HepG2 (cell line): ENCODE results near the gene EGFR. TPM values are rescaled to one million over a fixed set of nuclear protein-coding genes. Genes with fewer than 3 reads are reported as not detected.

ENCODE experiments used
- CHCHD3 ChIP-seq: sonication (generic); formaldehyde crosslinking; IDR thresholded peaks from 2 replicates; pipeline ENCODE4 v1.8.0; 2022; ENCODE audit warnings: mild to moderate bottlenecking, missing genetic modification reagents, moderate library complexity
- MATR3 ChIP-seq: sonication (generic); formaldehyde crosslinking; IDR thresholded peaks from 2 replicates; pipeline ENCODE4 v1.4.0; 2020; ENCODE audit warnings: missing genetic modification reagents
- MED1 ChIP-seq: sonication (generic); formaldehyde crosslinking; IDR thresholded peaks from 2 replicates; pipeline ENCODE4 v1.4.0; 2020; ENCODE audit warnings: missing genetic modification reagents
- MEIS1 ChIP-seq: sonication (generic); formaldehyde crosslinking; IDR thresholded peaks from 2 replicates; pipeline ENCODE4 v1.9.0; 2021; ENCODE audit warnings: mild to moderate bottlenecking, missing genetic modification reagents, moderate library complexity, borderline replicate concordance
- MYNN ChIP-seq: sonication (generic); formaldehyde crosslinking; IDR thresholded peaks from 2 replicates; pipeline ENCODE4 v1.4.0; 2020; ENCODE audit warnings: mild to moderate bottlenecking, low read depth, missing genetic modification reagents
- NFE2L1 ChIP-seq: sonication (generic); formaldehyde crosslinking; IDR thresholded peaks from 2 replicates; pipeline ENCODE4 v1.4.0; 2020; ENCODE audit warnings: missing genetic modification reagents, mild to moderate bottlenecking, borderline replicate concordance
- SOX13 ChIP-seq, 3 experiments: fragments of 450-650 bp in 1 of 3; sonication (generic) in 1 of 3; formaldehyde crosslinking in 1 of 3; IDR thresholded peaks in 2 of 3; conservative IDR thresholded peaks in 1 of 3; 2 replicates each; pipeline versions ENCODE4 v1.5.0 to v1.6.1; 2016 to 2020; ENCODE audit warnings: antibody characterized with exemption in 1 of 3, mild to moderate bottlenecking in 1 of 3, missing compliant biosample characterization in 1 of 3, missing genetic modification reagents in 1 of 3, moderate library complexity in 1 of 3
- SOX5 ChIP-seq: IDR thresholded peaks from 2 replicates; pipeline ENCODE4 v1.6.1; 2016; ENCODE audit warnings: borderline replicate concordance
- SSRP1 ChIP-seq: IDR thresholded peaks from 2 replicates; pipeline ENCODE4 v1.6.1; 2016; ENCODE audit warnings: control low read depth
- TGIF2 ChIP-seq: IDR thresholded peaks from 2 replicates; pipeline ENCODE4 v1.6.1; 2016; ENCODE audit warnings: control low read depth, missing compliant biosample characterization
- ZBTB3 ChIP-seq: sonication (generic); formaldehyde crosslinking; IDR thresholded peaks from 2 replicates; pipeline ENCODE4 v1.4.0; 2020; ENCODE audit warnings: low read depth, mild to moderate bottlenecking, moderate library complexity, missing genetic modification reagents, borderline replicate concordance
- ZKSCAN5 ChIP-seq: sonication (generic); formaldehyde crosslinking; IDR thresholded peaks from 2 replicates; pipeline ENCODE4 v1.5.1; 2020; ENCODE audit warnings: mild to moderate bottlenecking, missing genetic modification reagents
- ZKSCAN8 ChIP-seq: IDR thresholded peaks from 2 replicates; pipeline ENCODE4 v1.6.1; 2016; ENCODE audit warnings: borderline replicate concordance, missing genetic modification reagents, missing compliant biosample characterization
- ZNF12 ChIP-seq: sonication (generic); formaldehyde crosslinking; IDR thresholded peaks from 2 replicates; pipeline ENCODE4 v1.5.0; 2020; ENCODE audit warnings: missing genetic modification reagents
- ZNF121 ChIP-seq: sonication (generic); formaldehyde crosslinking; IDR thresholded peaks from 2 replicates; pipeline ENCODE4 v1.5.0; 2020; ENCODE audit warnings: mild to moderate bottlenecking, missing genetic modification reagents
- ZNF124 ChIP-seq: sonication (generic); formaldehyde crosslinking; IDR thresholded peaks from 2 replicates; pipeline ENCODE4 v1.4.0; 2020; ENCODE audit warnings: missing genetic modification reagents
- ZNF253 ChIP-seq: sonication (generic); formaldehyde crosslinking; IDR thresholded peaks from 2 replicates; pipeline ENCODE4 v1.8.0; 2022; ENCODE audit warnings: mild to moderate bottlenecking, missing genetic modification reagents, borderline replicate concordance
- ZNF264 ChIP-seq: sonication (generic); formaldehyde crosslinking; IDR thresholded peaks from 2 replicates; pipeline ENCODE4 v1.4.0; 2020; ENCODE audit warnings: missing genetic modification reagents
- polyA plus RNA-seq, 8 experiments: library from polyadenylated mRNA; depleted of rRNA in 3 of 8; stranded (reverse) in 7 of 8; unstranded in 1 of 8; fragments of >200 nt; fragmentation: Illumina TruSeq in 4 of 8; extraction: Trizol in 4 of 8; gene quantifications; 2 replicates each; pipeline versions ENCODE4 v1.2.1 to v1.2.3, GENCODE V29; 2011 to 2016; ENCODE audit warnings: low read depth in 4 of 8, missing spikeins in 1 of 8, mixed read lengths in 1 of 8; ENCODE audit not compliant: insufficient read depth in 1 of 8
- total RNA-seq, 5 experiments: library from RNA; depleted of rRNA; stranded (reverse); fragments of >200 nt; fragmentation: Illumina TruSeq; extraction: Trizol; gene quantifications; 2 replicates each; pipeline ENCODE4 v1.2.3, GENCODE V29; 2016; ENCODE audit warnings: low read depth in 1 of 5
- TF ChIP-seq, protein P1 (sequence below): IDR thresholded peaks from 2 replicates; pipeline ENCODE4 v1.6.1; 2016
- TF ChIP-seq, protein P2 (sequence below): sonication (generic); formaldehyde crosslinking; IDR thresholded peaks from 2 replicates; pipeline ENCODE4 v1.4.0; 2020; ENCODE audit warnings: mild to moderate bottlenecking, missing genetic modification reagents
- TF ChIP-seq, protein P3 (sequence below): sonication (generic); formaldehyde crosslinking; IDR thresholded peaks from 2 replicates; pipeline ENCODE4 v1.8.0; 2022; ENCODE audit warnings: mild to moderate bottlenecking, missing genetic modification reagents, borderline replicate concordance
- TF ChIP-seq, protein P4 (sequence below): sonication (generic); formaldehyde crosslinking; IDR thresholded peaks from 2 replicates; pipeline ENCODE4 v1.8.0; 2022; ENCODE audit warnings: mild to moderate bottlenecking, missing genetic modification reagents, moderate library complexity

Gene EGFR
- total and polyA plus RNA-seq, 2 of the 13 experiments (the other 11 are each of a cell fraction or from before 2014, with no cell fraction given): 7.0 to 10.0 TPM

DNA sequence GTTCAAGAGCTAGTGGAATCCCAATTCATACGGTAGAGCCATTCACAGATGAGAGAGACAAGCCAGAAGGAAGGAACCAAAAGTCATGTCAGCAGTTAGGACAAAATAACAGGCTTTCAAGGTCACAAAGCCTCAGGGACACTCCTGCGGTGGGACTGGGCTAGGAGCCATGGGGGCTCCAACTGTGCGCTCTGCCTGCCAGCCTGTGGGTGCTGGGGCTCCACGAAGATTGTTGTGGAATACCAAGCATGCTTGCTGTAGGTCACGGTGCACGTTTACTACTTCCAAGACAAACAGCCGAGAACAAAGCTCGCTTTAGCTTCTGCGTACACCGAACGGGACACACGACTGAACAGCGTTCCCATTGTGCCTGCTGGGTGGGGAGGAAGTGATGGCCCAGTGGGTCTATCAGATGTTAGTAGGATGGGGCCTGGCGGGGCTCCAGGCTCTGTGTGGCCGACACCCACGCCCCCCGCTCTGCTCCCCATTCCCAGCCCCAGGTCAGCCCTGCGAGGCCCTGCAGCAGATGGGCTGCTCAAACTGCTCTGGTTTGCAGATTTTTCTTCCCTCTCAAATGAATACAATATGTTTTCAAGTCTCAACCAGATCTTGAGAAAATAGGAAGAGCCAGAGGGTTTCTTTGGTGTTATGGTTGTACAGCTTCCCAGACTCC, 158.9 kb downstream of the EGFR start (continued):
- peak; percentile 77; the same call in 1 of the 2 replicates for TF ChIP-seq ZNF264
- TF ChIP-seq SOX13 (IDR thresholded peaks at IDR 0.05): peak; percentile 96
- TF ChIP-seq SOX13 (CRISPR knock-in tag; conservative IDR thresholded peaks at IDR 0.05 in 1 of 2, IDR thresholded peaks at IDR 0.05 in 1 of 2): peak in 1 of 2 experiments; percentile 98; a peak in 2 of 4 replicates
- TF ChIP-seq ZBTB3 (CRISPR knock-in tag): peak; percentile 65; the same call in 1 of the 2 replicates
- TF ChIP-seq, protein P1, sequence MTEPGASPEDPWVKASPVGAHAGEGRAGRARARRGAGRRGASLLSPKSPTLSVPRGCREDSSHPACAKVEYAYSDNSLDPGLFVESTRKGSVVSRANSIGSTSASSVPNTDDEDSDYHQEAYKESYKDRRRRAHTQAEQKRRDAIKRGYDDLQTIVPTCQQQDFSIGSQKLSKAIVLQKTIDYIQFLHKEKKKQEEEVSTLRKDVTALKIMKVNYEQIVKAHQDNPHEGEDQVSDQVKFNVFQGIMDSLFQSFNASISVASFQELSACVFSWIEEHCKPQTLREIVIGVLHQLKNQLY (CRISPR knock-in tag): peak; percentile 79; the same call in 1 of the 2 replicates
- TF ChIP-seq TGIF2 (CRISPR knock-in tag): no peak
- TF ChIP-seq CHCHD3: no peak
- 0 out of 2 replicates have a peak, but pooled peaks have one; percentile 20 for TF ChIP-seq ZNF124 (CRISPR knock-in tag)
- TF ChIP-seq, protein P2, sequence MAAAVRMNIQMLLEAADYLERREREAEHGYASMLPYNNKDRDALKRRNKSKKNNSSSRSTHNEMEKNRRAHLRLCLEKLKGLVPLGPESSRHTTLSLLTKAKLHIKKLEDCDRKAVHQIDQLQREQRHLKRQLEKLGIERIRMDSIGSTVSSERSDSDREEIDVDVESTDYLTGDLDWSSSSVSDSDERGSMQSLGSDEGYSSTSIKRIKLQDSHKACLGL (CRISPR knock-in tag): no peak
- TF ChIP-seq SOX5 (CRISPR knock-in tag): peak; percentile 99
- TF ChIP-seq, protein P3, sequence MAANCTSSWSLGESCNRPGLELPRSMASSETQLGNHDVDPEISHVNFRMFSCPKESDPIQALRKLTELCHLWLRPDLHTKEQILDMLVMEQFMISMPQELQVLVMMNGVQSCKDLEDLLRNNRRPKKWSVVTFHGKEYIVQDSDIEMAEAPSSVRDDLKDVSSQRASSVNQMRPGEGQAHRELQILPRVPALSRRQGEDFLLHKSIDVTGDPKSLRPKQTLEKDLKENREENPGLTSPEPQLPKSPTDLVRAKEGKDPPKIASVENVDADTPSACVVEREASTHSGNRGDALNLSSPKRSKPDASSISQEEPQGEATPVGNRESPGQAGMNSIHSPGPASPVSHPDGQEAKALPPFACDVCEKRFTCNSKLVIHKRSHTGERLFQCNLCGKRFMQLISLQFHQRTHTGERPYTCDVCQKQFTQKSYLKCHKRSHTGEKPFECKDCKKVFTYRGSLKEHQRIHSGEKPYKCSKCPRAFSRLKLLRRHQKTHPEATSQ (CRISPR knock-in tag): no peak
- TF ChIP-seq MED1 (CRISPR knock-in tag): peak; percentile 98
- TF ChIP-seq ZNF253 (CRISPR knock-in tag): 0 out of 2 replicates have a peak, but pooled peaks have one; percentile 29
- peak; percentile 37; the same call in 1 of the 2 replicates for TF ChIP-seq ZNF12 (CRISPR knock-in tag)
- TF ChIP-seq MYNN (CRISPR knock-in tag): no peak
- TF ChIP-seq ZKSCAN8: peak; percentile 71; the same call in 1 of the 2 replicates
- no peak for TF ChIP-seq SSRP1 (CRISPR knock-in tag)
- TF ChIP-seq MEIS1 (CRISPR knock-in tag): peak; percentile 86
- no peak for TF ChIP-seq NFE2L1 (CRISPR knock-in tag)
- TF ChIP-seq ZKSCAN5 (CRISPR knock-in tag): 0 out of 2 replicates have a peak, but pooled peaks have one; percentile 70
- TF ChIP-seq ZNF121 (CRISPR knock-in tag): no peak
- TF ChIP-seq MATR3 (CRISPR knock-in tag): no peak
- TF ChIP-seq, protein P4, sequence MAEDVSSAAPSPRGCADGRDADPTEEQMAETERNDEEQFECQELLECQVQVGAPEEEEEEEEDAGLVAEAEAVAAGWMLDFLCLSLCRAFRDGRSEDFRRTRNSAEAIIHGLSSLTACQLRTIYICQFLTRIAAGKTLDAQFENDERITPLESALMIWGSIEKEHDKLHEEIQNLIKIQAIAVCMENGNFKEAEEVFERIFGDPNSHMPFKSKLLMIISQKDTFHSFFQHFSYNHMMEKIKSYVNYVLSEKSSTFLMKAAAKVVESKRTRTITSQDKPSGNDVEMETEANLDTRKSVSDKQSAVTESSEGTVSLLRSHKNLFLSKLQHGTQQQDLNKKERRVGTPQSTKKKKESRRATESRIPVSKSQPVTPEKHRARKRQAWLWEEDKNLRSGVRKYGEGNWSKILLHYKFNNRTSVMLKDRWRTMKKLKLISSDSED (CRISPR knock-in tag): no peak
